ENCODE data around the gene PLCH1.

PLCH1 gene

DNA sequence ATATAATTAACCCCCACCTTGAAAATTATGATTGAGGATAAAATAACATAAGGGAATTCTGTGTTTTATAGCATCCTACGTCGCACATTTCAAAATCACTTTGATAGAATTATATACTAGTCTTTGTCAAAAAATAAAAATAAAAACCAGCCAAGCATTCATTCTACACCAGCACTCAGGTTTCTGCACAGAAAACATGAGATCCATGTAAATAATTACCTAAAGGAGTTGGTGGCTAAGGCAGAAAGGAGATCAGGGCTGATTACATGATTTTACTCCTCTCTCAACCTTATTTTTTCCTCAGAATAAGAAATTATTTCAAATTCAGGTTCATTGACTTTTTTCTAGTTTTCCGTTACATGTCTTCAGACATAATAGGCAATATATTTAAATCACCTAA is 194.5 kb downstream of the PLCH1 start:
- DNase-seq (ENCODE audit: low spot score), result no peak

DNA sequence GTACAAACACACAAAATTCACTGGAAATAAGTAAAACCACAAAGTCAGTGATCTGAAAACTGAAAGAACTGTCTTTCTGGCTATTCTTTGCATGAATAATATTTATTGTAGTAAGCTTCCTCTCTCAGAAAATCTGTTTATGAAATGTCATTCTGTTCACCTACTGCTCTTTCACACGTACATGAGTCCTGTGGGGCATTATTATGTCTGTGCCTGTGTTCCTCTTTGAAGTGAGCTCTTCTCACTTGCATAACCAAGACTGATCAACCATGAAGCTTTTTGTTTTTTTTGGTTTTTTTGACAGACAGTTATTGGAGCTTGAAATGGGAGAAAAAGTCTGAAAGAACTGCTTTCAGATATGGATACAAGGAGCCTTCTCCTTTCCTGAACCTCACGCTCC is 195.8 kb downstream of the PLCH1 start:
- DNase-seq (ENCODE audit: low spot score), result no peak

DNA sequence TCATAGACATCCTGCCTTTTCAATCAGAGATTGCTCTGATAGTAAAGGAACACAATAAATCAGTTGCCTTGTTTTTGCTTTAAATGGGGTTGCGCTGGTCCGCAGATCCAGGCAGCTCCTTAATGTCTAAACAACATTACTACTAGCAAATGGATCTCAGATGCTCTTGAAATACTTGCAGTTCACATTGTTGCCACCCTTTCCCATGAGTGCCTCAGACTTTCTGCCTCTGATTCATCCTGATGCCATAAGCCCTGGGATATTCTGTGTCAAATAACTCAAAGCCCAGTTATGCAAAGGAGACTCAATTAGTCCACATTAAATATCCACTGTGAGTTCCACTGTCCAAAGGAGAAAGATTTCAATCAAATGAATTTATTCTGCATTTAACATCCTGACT is 196.7 kb downstream of the PLCH1 start:
- peak; percentile 69 for DNase-seq (ENCODE audit: low spot score)

DNA sequence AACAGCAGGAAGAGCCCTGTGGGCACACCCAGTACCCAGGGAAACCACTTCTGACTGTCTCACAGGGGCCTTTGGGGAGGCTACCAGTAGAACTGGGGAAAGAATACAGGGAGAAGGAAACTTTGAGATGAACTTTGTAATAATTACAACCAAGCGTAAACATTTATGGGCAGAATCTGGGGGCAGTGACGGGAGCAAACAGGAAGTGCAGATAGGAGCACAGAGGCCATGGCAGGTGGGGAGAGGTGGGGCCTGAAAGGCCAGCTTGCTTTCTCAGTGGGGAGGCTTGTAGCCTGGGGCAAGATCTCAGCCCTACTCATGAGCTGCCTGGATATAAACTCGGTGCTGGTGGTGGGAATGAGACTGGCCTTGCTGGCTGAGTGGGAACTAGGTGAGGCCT is 209.8 kb downstream of the PLCH1 start:
- no peak for DNase-seq (ENCODE audit: low spot score)

DNA sequence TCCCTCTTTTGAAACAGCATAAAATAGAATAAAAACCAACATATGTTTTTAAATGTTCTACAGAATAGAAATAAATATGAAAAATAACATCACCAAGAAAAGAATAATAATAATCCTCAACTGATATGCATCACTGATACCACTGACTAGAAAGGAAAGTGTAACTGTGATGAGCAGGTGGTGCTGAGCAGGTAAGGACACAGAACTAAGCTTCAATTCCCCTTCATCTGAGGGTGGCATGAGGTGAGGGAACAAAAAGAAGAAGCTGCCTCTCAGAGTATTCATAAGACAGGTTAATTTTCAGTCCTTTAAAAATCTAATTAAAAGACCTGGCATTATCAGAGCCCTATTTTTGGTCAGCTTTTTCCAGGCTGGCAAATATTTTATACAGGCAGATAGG is 216.3 kb downstream of the PLCH1 start:
- DNase-seq (ENCODE audit: low spot score), result no peak

DNA sequence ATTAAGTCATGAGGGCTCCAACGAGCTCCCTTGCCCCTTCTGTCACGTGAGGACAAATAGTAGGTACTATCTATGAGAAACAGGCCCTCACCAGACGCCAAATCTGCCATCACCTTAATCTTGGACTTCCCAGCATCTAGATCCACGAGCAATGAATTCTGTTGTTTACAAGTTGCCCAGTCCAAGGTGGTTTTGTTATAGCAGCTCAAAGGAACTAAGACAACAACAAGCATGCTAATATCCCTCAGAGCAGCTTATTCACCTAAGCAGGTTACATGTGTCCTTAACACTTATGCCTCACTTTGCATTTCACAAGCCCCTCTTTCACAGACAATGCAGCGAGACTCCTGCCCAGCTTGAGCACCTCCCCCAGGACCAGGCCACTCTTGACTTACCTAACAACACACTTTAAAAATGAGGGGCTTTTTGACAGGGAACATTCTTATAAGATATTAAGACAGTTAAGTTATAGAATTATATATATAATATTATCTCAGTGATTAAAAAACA is 219.5 kb downstream of the PLCH1 start:
- no peak for DNase-seq (ENCODE audit: low spot score)

DNA sequence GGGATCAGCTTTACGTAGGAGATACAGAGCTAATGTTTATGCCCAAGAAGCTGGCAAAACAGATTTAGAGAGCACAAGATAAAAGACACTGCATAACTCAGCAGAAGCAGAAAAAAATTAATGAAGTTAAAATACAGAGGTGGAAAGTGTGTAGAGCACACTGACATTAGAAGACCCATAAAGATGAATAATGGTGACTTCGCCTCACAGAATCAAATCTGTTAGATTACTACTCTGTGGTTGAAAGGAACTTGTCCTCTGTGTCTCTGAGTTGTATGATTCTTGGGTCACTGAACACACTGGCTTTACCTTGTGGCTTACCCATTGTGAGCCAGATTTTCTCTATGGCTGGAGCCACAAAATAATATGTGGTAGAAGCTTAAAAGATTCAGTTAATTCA is 224.4 kb downstream of the PLCH1 start:
- DNase-seq (ENCODE audit: low spot score), result no peak

DNA sequence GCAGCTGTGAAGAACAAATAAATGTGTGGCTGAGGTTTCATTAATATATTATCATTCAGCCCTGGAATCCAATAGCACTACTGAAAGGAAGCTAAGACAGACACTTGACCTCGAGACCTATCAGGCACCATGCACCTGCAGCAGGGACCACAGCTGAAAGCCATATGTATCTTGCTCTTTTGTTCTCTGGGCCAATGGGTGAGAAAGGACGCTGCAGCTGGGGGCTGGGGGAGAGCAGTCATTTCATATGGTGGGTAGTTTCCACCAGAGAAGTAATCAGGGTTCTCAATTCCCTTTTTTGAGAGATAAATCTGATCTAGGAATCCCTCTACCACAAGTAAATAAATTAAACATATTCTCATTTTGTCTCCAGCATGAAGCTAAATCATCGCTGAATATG is 225.8 kb downstream of the PLCH1 start:
- DNase-seq (ENCODE audit: low spot score), result no peak

DNA sequence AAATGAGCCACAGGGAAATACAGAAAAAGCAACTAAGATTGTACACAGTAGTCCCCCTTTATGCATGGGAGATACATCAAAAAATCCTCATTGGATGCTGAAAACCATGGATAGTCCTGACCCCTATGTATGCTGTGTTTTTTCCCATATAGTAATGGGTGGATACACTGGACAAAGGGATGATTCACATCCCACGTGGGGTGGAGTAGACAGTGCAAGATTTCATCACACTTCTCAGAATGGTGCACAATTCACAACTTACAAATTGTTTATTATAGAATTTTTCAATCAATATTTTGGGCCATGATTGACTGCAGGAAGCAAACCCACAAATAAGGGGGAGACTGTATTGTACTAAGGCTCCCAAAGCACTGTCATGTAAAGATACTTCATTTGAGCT is 227.0 kb downstream of the PLCH1 start:
- DNase-seq (ENCODE audit: low spot score), result no peak

DNA sequence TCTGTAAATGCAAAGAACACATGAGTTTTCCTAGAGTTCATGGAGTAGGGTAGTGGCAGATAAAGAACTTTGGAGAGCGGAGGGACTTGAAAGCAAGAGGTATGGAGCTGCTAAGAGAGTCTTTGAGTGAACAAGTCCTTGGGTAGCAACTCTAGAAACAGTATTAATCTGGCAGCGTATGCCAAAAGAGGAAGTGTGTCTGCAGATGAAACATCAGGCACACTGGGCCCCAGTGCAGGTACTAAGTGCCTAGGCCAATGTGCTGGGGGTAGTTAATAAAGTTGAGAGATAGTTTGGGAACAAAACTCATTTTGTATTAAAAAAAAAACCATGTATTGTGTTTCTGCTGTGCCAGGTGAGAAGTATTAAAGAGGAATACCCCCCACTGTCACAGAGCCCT is 228.4 kb downstream of the PLCH1 start:
- no peak for DNase-seq (ENCODE audit: low spot score)

DNA sequence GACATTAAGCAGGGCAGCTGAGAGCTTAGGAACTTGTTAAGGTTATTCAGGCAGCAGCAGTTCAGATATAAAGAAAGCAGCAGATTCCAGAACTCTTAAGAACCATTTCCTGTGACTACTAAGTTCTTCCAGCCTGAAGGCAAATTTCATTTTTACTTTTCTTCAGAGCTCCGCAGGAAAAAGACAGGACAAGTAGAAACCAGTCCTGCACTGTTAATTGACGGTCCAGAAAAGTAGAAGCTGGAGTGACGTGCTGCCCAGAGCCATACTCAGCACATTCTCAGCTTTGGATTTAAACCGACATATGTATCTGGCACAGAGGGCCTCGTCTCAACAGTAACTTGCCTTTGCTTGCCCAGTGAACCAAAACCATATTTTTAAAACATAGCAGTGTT is 232.0 kb downstream of the PLCH1 start:
- no peak for DNase-seq (ENCODE audit: low spot score)

DNA sequence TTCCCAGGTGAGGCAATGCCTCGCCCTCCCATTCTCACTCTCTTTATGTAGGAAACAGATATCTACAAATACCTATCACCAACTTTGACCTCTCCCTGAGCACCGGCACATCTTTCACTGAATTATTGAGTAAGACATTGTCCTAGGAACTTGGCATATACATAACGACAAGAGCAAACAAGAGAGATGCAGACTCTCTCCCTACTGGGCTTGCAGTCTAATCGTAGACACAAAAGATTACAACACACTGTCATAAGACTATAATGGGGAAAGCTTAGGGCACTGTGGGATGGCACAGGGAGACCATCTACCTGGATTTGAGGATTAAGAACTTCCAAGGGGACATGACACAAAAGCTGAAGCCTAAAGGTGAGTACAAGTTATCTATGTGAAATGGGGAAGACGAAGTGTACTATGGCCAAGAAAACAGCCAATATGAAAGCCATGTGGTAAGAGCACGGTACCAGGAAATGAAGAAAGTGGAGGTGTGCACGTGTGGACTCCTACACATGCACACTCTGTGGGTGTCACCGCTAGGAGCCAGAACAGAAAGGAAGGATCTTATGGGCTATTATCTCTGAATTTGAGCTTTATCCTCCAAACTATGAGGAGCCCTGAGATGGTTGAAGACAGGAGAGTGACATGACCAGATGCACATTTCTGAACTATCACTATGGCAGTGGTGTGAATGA is 232.6 kb downstream of the PLCH1 start:
- DNase-seq (ENCODE audit: low spot score), result no peak

DNA sequence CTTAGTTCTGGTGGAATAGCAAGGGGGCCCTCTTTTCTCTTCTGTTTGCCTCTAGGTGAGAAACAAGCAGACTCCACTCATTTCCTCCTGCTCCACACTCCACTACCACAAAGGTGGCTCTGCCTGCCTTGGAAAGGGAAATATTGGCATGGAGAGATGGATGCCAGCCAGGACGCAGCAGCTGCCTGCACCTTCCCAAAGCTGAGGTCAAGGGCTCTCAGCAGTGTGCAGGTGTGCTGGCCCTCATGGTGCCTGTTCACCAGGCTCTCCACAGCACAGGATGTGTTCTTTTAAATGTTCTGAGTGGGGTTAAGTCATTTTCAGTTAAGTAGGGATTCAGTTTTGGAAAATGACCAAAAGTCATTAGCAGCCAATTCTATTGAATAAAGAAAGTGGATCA is 240.2 kb downstream of the PLCH1 start:
- no peak for DNase-seq (ENCODE audit: low spot score)

DNA sequence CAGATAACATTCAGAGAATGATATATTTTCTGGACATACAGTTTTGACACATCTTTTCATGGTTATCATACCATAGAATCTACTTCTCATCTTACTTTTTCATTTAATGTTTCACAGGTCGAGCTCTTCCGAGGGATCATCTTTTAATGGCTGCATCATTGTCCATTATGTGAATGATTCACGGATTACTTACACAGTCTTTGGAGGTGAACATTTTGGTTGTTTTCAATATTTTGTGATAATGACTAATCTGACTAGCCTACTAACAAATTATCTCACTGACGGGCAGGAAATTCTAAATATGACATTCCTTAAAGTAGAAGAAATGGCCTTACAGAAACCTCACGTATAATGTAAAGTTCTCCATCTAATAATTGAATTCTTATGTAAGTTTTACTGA is 242.2 kb downstream of the PLCH1 start:
- no peak for DNase-seq (ENCODE audit: low spot score)

DNA sequence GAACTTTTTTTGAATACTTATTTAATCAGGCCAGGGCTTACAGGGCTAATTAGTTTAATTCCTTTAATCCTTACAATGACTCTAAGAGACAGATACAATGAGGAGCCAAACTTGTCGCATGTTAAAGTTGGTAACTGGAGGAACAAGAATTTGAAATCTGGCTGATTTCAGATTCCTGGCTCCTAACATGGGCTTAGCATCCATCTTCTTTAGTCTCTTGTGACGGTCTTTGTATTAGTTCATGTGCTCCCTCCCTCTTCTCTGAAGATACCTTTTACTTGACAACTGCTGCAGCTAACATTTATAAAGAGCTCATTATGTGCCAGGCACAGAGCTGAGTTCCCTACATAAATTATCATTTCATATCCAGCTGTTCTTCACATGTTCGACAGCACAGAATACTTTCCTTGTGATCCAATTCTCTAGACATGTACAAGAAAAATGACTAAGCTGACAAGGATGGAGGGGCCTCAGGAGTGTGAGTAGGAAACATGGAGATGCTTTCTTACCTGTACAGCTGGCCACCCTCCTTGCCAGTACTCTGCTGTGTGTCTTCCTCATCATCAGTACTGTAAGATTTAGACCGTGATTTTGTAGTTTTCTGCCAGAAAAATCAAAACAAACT is 244.6 kb downstream of the PLCH1 start:
- DNase-seq (ENCODE audit: low spot score), result no peak

DNA sequence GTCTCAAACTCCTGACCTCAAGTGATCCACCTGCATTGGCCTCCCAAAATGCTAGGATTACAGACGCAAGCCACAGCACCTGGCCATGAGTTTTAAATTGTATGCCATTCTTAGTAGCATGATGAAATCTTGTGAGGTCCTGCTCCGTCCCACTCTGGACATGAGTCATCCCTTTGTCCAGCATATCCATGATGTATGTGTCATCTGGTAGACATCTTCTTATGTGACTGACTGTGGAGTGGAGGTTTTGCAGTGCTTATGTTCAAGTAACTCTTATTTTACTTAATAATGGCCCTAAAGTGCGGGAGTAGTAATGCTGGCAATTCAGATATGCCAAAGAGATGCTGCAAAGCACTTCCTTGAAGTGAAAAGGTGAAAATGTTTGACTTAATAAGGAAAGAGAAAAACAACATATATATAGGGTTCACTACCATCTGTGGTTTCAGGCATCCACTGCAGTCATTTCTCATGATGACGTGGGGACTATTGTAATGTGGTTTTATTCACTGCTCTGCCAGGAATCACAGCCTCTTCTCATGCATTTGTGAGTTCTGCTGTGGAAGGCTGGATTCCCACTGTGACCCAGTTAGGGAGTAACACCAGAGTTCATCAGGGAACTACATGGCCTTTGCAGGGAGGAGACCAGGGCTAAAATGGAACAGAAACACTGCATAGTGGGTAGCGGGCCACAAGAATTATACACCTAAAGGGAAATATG is 246.8 kb downstream of the PLCH1 start:
- peak; percentile 86 for DNase-seq (ENCODE audit: low spot score)

DNA sequence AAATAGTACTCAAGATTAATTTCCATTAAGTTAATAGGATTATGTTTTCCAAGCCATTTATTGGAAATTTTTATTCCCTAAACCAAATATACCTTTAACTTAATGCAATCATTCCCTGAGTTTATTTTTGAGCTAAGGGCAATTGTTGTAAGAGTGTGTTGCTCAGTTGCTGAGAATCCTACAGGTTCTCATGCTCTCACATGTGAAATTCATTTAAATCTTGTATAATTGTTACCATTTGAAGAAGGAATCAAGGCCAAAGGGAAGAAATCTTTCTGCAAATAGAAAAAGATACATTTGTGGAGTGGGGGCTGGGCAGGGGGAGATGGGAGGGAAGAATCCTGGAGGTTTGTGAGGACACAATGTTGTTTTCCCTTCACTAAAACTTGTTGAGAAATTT is 248.7 kb downstream of the PLCH1 start:
- DNase-seq (ENCODE audit: low spot score), result no peak

DNA sequence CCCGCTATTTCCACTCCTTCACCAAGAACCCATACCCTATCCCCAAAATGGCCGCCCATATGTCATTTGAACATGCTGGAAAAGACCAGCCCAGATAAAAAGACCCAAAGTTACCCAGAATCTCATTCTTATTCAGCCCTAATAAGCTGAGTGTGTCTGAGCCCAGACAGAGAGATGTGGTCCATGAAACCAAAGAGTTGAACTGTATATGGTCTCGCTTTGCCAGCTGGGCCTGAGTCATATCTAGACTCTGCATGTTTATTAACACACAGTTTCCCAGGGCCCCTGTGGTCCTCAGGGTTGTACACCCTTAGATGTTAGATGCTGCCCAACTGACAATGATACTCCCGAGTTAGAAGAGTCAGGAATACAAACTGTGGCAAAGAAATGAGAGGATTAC is 249.5 kb downstream of the PLCH1 start:
- no peak for DNase-seq (ENCODE audit: low spot score)

DNA sequence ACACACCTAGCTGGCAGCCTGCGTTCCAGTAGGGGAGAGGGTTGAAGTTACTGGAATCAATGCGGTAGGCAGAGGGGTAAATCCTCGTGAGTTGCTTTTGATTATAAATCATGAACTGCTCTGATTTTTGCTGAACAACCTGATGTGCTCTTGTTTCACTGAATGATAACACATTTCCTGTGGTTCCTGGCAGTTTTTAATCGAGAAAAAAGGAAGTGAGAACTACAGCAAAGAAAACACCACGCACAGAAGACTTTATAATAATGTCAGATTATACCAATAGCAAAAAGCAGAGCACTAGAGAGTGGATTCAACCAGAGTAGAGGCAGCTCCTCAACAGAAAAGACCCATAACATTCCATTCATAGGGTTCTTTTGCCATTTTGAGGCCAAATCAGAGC is 250.5 kb downstream of the PLCH1 start:
- DNase-seq (ENCODE audit: low spot score), result no peak

DNA sequence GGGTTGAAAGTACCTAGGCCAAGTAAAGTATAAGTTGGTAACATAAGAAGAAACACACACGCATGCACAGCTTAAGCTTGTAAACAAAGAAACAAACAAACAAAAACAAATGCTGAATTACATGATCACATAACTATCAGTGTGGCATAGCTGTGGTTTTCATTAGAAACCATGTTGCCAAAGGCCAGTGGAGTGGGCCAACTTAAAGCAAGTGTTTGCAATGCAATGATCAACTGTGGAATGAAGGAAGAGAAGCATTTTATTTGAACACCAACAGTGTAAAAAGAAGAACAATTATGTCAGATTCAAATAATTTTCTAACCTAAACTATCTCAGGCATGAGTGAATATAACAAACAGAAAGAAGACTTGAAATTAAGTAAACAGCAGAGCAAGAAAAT is 252.0 kb downstream of the PLCH1 start:
- no peak for DNase-seq (ENCODE audit: low spot score)

DNA sequence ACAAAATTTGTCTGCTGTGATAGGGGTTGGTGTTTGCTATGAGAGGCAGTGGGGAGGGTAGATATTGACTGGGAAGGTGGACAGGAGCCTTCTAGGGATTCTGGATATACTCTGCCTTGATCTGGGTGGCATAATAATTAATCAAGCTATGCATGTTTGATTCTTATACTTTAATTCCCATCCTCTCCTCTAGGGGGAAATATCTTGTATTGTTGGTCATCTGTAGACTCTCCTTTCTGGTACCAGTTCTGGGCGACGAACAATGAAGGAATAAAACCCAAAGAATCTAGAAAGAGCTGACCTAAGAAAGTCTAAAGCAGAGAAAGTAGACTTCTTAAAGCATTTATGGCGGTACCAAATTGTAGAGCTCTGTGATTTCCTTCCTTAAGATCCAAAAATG is 253.2 kb downstream of the PLCH1 start:
- DNase-seq (ENCODE audit: low spot score), result no peak

DNA sequence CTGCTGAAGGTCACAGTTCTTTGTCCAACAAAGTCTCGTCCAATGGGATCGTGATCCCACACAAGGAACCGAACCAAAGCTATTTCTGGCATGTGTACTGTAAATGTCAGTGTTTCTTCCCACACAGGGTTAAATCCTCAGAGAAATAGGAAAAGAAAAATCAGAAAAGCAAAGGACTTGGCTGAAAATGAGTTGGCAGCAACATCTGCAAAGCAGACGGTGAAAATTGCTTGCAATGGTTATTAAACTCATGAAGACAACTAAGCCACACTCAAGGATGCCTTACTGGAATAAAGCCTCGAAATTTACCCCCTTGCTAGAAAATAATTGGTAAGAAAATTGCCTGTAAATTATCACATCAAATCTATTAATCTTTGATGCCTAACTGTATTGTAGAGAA is 256.2 kb downstream of the PLCH1 start:
- no peak for DNase-seq (ENCODE audit: low spot score)

DNA sequence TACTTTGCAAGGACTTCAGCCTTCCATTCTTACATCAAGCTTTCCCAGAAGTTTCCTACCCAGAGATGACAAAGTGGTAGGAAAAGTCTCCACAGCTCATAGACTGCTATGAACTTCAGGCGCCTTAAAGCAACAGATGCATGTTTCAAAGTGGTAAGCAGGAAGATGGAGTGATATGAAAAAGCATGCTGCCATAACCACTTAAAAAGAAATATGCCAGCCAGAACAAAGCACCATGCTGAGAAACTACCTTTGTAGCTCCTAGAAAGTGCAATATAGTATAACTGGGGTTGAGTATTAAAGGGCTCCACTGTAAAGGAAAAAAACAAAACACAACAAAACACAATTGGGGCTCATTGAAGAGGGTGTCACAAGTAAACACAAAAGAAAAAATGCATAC is 259.0 kb downstream of the PLCH1 start:
- DNase-seq (ENCODE audit: low spot score), result no peak

All from RKO (cell line).